Coronary artery (tissue), 2 donors: ENCODE data around the gene ZNF618.

Source experiments
- DNase-seq: peaks from one replicate; pipeline ENCODE4 v3.0.0-alpha.2; 2017; ENCODE audit warnings: low spot score
- H3K27ac ChIP-seq, 2 donors: fragments of 200-600 bp; sonication (generic); one replicate each; pipeline ENCODE4 v1.5.1; 2016 to 2019
- H3K4me3 ChIP-seq: fragments of 200-600 bp; sonication (generic); 2 replicates; pipeline ENCODE4 v1.5.1; 2016; ENCODE audit warnings: mild to moderate bottlenecking, moderate library complexity
- TF ChIP-seq, protein P1 (sequence below): fragments of 200-600 bp; sonication (generic); IDR thresholded peaks from one replicate; pipeline ENCODE4 v1.5.1; 2019; ENCODE audit warnings: antibody characterized with exemption

The ZNF618 gene, protein sequence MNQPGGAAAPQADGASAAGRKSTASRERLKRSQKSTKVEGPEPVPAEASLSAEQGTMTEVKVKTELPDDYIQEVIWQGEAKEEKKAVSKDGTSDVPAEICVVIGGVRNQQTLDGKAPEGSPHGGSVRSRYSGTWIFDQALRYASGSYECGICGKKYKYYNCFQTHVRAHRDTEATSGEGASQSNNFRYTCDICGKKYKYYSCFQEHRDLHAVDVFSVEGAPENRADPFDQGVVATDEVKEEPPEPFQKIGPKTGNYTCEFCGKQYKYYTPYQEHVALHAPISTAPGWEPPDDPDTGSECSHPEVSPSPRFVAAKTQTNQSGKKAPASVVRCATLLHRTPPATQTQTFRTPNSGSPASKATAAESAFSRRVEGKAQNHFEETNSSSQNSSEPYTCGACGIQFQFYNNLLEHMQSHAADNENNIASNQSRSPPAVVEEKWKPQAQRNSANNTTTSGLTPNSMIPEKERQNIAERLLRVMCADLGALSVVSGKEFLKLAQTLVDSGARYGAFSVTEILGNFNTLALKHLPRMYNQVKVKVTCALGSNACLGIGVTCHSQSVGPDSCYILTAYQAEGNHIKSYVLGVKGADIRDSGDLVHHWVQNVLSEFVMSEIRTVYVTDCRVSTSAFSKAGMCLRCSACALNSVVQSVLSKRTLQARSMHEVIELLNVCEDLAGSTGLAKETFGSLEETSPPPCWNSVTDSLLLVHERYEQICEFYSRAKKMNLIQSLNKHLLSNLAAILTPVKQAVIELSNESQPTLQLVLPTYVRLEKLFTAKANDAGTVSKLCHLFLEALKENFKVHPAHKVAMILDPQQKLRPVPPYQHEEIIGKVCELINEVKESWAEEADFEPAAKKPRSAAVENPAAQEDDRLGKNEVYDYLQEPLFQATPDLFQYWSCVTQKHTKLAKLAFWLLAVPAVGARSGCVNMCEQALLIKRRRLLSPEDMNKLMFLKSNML

DNA sequence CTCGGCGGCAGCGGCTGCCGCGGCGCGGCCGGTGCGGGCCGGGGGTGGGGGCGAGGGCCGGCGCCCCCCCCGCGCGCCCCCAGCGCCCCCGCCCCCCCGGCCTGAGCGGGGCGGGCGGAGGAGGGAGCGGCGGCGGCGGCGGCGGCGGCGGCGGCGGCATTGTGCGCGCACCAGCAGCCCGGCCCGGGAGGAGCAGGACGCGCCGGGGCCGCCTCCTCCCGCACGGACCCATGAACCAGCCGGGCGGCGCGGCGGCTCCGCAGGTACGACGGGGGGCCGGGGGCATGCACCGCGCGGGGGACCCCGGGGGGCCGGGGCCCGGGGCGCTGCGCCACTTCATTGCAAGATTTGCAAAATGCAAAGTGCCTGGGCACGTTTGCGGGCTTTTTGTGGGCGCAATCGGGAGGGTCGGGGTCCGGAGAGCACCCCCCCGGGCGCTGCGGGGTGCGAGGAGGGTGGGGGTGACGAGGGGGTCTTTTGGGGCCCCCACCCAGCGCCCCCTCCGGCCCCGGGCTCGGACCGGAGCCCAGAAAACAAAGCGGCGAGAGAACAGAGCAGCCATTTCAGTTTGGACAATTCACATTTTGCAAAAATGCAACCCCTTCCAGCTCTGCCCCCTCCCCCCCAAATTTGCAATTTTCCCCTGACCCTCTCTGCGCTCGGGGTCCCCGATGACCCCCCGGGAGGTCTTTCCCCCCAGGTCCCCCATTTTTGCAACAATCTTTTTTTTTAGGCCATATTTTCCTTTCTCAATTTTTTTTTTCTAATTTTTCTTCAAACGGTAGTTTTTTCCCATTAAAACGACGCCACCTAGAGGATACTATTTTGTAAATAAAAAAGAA lies at the start of gene ZNF618:
Gene ZNF618 (plus strand): TSS at position 159 of the 842 bp plus-strand sequence. CDS start 72 bp downstream, at position 231.
- H3K27ac ChIP-seq = peak within 1 kb of the TSS; percentile 76 to 84
- no peak for DNase-seq
- TF ChIP-seq, protein P1, sequence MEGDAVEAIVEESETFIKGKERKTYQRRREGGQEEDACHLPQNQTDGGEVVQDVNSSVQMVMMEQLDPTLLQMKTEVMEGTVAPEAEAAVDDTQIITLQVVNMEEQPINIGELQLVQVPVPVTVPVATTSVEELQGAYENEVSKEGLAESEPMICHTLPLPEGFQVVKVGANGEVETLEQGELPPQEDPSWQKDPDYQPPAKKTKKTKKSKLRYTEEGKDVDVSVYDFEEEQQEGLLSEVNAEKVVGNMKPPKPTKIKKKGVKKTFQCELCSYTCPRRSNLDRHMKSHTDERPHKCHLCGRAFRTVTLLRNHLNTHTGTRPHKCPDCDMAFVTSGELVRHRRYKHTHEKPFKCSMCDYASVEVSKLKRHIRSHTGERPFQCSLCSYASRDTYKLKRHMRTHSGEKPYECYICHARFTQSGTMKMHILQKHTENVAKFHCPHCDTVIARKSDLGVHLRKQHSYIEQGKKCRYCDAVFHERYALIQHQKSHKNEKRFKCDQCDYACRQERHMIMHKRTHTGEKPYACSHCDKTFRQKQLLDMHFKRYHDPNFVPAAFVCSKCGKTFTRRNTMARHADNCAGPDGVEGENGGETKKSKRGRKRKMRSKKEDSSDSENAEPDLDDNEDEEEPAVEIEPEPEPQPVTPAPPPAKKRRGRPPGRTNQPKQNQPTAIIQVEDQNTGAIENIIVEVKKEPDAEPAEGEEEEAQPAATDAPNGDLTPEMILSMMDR = no peak
- peak within 1 kb of the TSS; percentile 99 for H3K4me3 ChIP-seq

DNA sequence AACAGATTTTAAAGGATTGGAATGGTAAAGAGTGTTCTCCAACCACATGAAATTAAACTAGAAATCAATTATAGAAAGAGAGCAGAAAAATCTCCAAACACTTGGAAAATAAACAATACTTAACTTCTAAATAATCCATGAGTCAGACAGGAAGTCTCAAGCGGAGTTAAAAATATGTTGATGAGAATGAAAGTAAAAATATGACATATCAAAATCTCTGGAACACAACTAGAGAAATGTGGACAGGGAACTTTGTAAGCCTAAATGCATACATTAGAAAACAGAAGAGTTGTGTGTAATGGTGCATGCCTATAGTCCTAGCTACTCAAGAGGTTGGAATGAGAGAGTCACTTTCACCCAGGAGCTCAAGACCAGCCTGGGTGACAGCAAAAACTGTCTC lies 47.9 kb upstream of the ZNF618 start:
- TF ChIP-seq, protein P1 = no peak
- no peak overlapping the region for H3K4me3 ChIP-seq
- DNase-seq = no peak
- H3K27ac ChIP-seq = peak overlapping the region; percentile 6 to 18

DNA sequence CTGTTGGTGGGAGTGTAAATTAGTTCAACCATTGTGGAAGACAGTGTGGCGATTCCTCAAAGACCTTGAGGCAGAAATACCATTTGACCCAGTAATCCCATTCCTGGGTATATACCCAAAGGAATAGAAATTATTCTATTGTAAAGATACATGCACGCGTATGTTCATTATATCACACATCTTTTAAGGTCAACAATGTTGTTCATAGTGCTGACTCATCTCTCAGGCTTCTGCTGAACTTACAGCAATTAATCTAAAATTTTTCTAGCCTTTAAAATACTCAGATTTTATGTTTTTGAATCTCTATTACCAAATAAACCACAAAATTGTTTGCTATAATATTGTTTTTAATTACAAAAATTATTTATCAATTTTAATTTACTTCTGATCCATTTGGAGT lies 38.8 kb upstream of the ZNF618 start:
- H3K4me3 ChIP-seq = no peak overlapping the region
- TF ChIP-seq, protein P1 = no peak

DNA sequence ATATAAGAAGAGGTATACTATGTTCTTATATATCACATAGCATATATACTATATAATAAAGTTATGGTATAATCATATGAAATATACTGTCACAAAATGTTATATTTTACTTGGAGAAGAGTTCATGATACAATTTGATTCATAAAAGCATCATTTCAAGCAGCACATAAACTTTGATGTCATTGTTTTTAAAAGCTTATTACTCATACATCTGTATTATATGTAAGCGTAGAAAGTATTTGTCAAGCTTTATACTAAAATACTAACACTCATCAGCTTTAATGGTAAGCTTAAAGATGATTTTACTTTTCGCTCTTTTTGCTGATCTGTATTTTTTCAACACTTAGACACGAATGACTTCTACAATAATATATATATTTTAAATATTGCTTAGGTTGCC lies 34.0 kb upstream of the ZNF618 start:
- Histone ChIP-seq H3K27ac (no peak overlapping the region), H3K4me3 (no peak overlapping the region)
- TF ChIP-seq, protein P1 = no peak
- DNase-seq = no peak

More for the DNA sequence above, 38.8 kb upstream of the ZNF618 start:
- H3K27ac ChIP-seq = no peak overlapping the region
- no peak for DNase-seq

DNA sequence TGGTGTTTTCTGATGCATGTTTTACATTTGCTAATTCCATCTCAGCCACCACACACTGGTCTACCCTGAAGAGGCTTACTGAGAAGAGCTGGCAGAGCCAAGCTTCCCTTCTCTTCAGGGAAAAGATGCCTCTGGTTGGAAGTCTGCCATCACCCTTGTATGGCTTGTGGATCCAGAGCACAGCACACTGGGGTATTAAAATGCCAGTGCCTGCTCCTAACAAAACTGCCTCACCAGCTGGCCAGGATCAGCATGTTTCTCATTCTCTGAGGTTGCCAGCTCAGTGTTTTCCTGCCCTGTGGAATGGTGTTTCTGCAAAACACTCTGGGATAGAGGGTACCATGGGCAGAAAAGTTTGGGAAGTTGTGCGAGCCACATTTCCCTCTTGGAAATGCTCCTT lies 31.6 kb upstream of the ZNF618 start:
- H3K27ac ChIP-seq = no peak overlapping the region
- no peak for DNase-seq
- TF ChIP-seq, protein P1 = no peak
- H3K4me3 ChIP-seq = no peak overlapping the region

DNA sequence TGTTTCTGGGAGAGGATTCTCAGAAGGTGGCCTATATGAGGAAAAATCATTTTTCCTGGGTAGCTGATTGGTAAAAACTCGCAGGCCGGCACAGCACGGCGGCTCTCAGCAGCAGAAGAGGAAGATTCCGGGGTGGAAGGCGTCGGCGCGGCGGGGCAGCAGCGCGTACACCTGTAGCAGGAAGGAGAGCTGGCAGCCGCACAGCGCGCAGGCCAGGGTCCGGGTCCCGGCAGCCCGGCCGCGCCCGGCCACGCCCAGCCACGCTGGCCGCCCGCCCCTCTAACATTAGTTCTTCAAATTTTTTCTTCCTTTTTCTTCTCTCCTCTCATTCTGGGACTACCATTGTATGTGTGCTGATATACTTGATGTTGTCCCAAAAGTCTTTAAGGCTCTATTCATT lies 24.8 kb upstream of the ZNF618 start:
- DNase-seq = no peak
- TF ChIP-seq, protein P1 = no peak
- Histone ChIP-seq H3K4me3 (no peak overlapping the region), H3K27ac (no peak overlapping the region)
